ENCODE measurements around the gene SESN2. TPM values are rescaled to one million over a fixed set of nuclear protein-coding genes. Genes with fewer than 3 reads are reported as not detected.
A peak's percentile ranks its signal among the peaks of the same experiment; 100 is the strongest.

The SESN2 gene
- total RNA-seq, 1 donor from 2014 or later, result 22.2 TPM

- Mint-ChIP-seq H3K27me3 (no peaks in the 10 kb centered on the region), H3K9me3 (ENCODE audit: low read depth) (no peaks in the 10 kb centered on the region), H3K27ac (peak within 1 kb of the TSS; percentile 98), H3K4me3 (ENCODE audit: low read depth) (peak within 1 kb of the TSS; percentile 98), H3K4me1 (ENCODE audit: low read depth) (peaks cover 10% of the 10 kb centered on the region), H3K36me3 (ENCODE audit: insufficient read depth) (peaks cover 6% of the 10 kb centered on the region)
- peak; percentile 83 for DNase-seq (ENCODE audit: low spot score, unreplicated experiment)
- TF ChIP-seq CTCF (IDR thresholded peaks at IDR 0.05; ENCODE audit: unreplicated experiment), result no peak
Observed at GRCh38 chr1:28232558-28233263, 26.6 kb upstream of the SESN2 start, which contains the start of gene DNAJC8. TSS of gene DNAJC8 (minus strand) at chr1:28233029. CDS start at chr1:28232998, 31 bp downstream.

- Mint-ChIP-seq H3K4me3 (ENCODE audit: low read depth) (peak overlapping the region; percentile 98), H3K36me3 (ENCODE audit: insufficient read depth) (peaks cover 6% of the 10 kb centered on the region), H3K27ac (no peak overlapping the region), H3K4me1 (ENCODE audit: low read depth) (peaks cover 10% of the 10 kb centered on the region), H3K9me3 (ENCODE audit: low read depth) (no peaks in the 10 kb centered on the region), H3K27me3 (no peaks in the 10 kb centered on the region)
- DNase-seq (ENCODE audit: low spot score, unreplicated experiment), result no peak
- no peak for TF ChIP-seq CTCF (IDR thresholded peaks at IDR 0.05; ENCODE audit: unreplicated experiment)
Observed at GRCh38 chr1:28233264-28233606, 26.1 kb upstream of the SESN2 start.

- Mint-ChIP-seq H3K9me3 (ENCODE audit: low read depth) (no peaks in the 10 kb centered on the region), H3K4me1 (ENCODE audit: low read depth) (peaks cover 14% of the 10 kb centered on the region), H3K4me3 (ENCODE audit: low read depth) (no peak within 1 kb of the TSS), H3K36me3 (ENCODE audit: insufficient read depth) (peaks cover 1% of the 10 kb centered on the region), H3K27me3 (no peaks in the 10 kb centered on the region), H3K27ac (no peak within 1 kb of the TSS)
- peak; percentile 86 for DNase-seq (ENCODE audit: low spot score, unreplicated experiment)
- TF ChIP-seq CTCF (IDR thresholded peaks at IDR 0.05; ENCODE audit: unreplicated experiment), result no peak
Observed at GRCh38 chr1:28235755-28236655, 23.3 kb upstream of the SESN2 start, which contains the start of gene ATP5IF1. TSS of gene ATP5IF1 (plus strand) at chr1:28236124. CDS start at chr1:28236184, 60 bp downstream.

- no peak for TF ChIP-seq CTCF (IDR thresholded peaks at IDR 0.05; ENCODE audit: unreplicated experiment)
- H3K27ac Mint-ChIP-seq, result no peak overlapping the region
- H3K4me3 Mint-ChIP-seq (ENCODE audit: low read depth), result no peak overlapping the region
- H3K4me1 Mint-ChIP-seq (ENCODE audit: low read depth), result peaks cover 14% of the 10 kb centered on the region
- peaks cover 1% of the 10 kb centered on the region for H3K36me3 Mint-ChIP-seq (ENCODE audit: insufficient read depth)
- DNase-seq (ENCODE audit: low spot score, unreplicated experiment), result no peak
- H3K9me3 Mint-ChIP-seq (ENCODE audit: low read depth), result no peaks in the 10 kb centered on the region
- no peaks in the 10 kb centered on the region for H3K27me3 Mint-ChIP-seq
Observed at GRCh38 chr1:28236656-28237322, 22.5 kb upstream of the SESN2 start.

- no peak for TF ChIP-seq CTCF (IDR thresholded peaks at IDR 0.05; ENCODE audit: unreplicated experiment)
- H3K9me3 Mint-ChIP-seq (ENCODE audit: low read depth), result no peaks in the 10 kb centered on the region
- H3K36me3 Mint-ChIP-seq (ENCODE audit: insufficient read depth), result no peaks in the 10 kb centered on the region
- peak overlapping the region; percentile 85 for H3K27ac Mint-ChIP-seq
- no peak for DNase-seq (ENCODE audit: low spot score, unreplicated experiment)
- no peaks in the 10 kb centered on the region for H3K27me3 Mint-ChIP-seq
- peaks cover 8% of the 10 kb centered on the region for H3K4me1 Mint-ChIP-seq (ENCODE audit: low read depth)
- no peak overlapping the region for H3K4me3 Mint-ChIP-seq (ENCODE audit: low read depth)
Observed at GRCh38 chr1:28239004-28239403, 20.3 kb upstream of the SESN2 start.

Measured in progenitor cell of endocrine pancreas (in vitro differentiated cells).